Coronary artery (tissue), 2 donors: Measurements from ENCODE around the gene PPP1CA.
A peak's percentile ranks its signal among the peaks of the same experiment; 100 is the strongest.

ENCODE experiments used
- DNase-seq: peaks from one replicate; pipeline ENCODE4 v3.0.0-alpha.2; 2017; ENCODE audit warnings: low spot score
- H3K27ac ChIP-seq, 2 donors: fragments of 200-600 bp; sonication (generic); one replicate each; pipeline ENCODE4 v1.5.1; 2016 to 2019
- H3K4me3 ChIP-seq: fragments of 200-600 bp; sonication (generic); 2 replicates; pipeline ENCODE4 v1.5.1; 2016; ENCODE audit warnings: mild to moderate bottlenecking, moderate library complexity
- CTCF ChIP-seq: fragments of 200-600 bp; sonication (generic); IDR thresholded peaks from one replicate; pipeline ENCODE4 v1.5.1; 2019; ENCODE audit warnings: antibody characterized with exemption

Gene PPP1CA

GRCh38 chr11:67392183-67392715, 9.4 kb downstream of the PPP1CA start:
- no peak for TF ChIP-seq CTCF
- peak overlapping the region; percentile 55 to 89 for H3K27ac ChIP-seq
- no peak for DNase-seq
- H3K4me3 ChIP-seq, result peak overlapping the region; percentile 98

DNA sequence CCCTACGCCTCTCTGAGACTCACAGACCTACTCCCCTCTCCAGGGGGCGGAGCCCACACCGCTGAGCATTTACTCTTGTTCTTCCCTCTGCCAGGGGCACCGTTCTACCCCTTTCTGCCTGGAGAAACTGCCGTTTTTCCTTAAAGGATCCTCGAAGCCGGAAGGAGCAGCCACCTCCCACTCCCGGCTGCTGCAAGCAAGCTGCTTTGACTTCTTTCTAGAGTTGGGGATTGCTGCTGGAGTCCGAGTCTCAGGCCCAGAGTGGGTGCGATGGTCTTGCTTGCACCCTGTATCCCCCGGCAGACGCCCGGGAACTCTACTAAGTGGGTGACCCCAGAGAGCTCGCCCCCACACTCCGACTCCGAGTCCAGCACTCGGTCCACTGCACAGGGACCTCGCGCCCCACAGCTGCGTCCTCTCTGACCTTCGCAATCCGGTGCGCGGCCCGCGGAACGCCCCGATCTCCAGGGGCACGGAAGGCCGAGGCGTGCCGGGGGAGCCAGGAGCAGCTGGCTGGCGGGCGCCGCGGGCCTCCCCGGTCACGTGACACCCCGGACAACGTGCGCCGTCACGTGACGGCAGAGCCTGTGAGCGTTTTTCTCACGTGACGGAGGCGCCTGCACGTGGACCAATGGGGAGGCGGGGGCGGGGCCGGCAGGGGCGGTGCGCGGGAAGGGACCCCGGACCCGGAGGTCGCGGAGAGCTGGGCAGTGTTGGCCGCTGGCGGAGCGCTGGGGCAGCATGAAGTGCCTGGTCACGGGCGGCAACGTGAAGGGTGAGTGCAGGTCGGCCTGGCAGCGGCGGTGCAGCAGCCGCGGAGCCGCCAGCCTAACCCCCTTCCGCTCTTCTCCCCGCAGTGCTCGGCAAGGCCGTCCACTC, 10.1 kb downstream of the PPP1CA start, which contains the start of gene RAD9A:
RAD9A (plus strand) TSS at position 683 of the 879 bp plus-strand sequence; CDS start at position 742, 59 bp downstream.
- peak; percentile 96 for DNase-seq
- no peak for TF ChIP-seq CTCF
- Histone ChIP-seq H3K27ac (peak within 1 kb of the TSS; percentile 55 to 89), H3K4me3 (peak within 1 kb of the TSS; percentile 98)

GRCh38 chr11:67390947-67391303, 10.7 kb downstream of the PPP1CA start:
- TF ChIP-seq CTCF, result no peak
- no peak for DNase-seq
- Histone ChIP-seq H3K4me3 (peak overlapping the region; percentile 98), H3K27ac (peak overlapping the region; percentile 55 to 89)

GRCh38 chr11:67389477-67389876, 12.2 kb downstream of the PPP1CA start:
- Histone ChIP-seq H3K27ac (no peak overlapping the region), H3K4me3 (no peak overlapping the region)
- TF ChIP-seq CTCF, result peak; percentile 25
- no peak for DNase-seq

DNA sequence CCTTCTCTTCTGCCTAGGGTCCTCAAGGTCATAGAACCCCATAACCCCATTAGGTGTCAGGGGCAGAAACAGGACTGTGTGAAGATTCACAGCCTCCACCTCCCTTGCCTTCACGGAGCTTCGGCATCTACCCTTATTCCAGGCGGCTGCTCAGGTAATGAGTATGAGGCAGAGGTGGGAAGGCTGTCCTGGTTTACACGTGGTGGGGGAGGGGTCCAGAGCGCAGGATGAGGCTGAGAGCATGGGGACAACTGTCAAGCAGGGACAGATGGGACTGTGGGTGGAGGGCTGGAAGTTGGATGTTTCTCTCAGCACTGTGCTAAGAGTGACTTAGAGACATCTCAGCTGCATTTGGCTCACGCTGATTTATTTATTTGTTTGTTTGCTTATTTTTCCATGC, 14.1 kb downstream of the PPP1CA start:
- no peak for TF ChIP-seq CTCF
- DNase-seq, result no peak

DNA sequence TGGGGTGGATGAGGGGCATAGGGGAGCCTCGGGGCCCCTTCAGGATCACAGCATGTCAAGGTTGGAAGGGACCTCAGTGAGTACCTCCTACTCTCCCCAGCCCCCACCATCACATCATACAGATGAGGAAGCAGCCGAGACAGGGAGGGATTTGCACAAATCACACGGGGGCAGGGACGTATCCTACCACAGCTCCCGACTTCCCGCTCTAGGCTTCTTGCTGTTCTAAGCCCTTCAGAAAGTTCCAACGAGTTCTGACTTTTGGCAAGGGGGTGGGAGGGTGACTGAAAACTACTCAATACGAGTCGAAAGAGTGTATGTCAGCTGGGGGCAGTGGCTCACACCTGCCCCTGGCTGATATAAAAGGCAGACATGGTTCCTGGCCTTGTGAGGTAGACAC, 14.6 kb downstream of the PPP1CA start:
- TF ChIP-seq CTCF, result no peak
- no peak overlapping the region for H3K4me3 ChIP-seq
- DNase-seq, result no peak

More for the DNA sequence above, 14.1 kb downstream of the PPP1CA start:
- Histone ChIP-seq H3K4me3 (no peak overlapping the region), H3K27ac (no peak overlapping the region)

More for the DNA sequence above, 14.6 kb downstream of the PPP1CA start:
- H3K27ac ChIP-seq, result no peak overlapping the region
